A549 (cell line): ENCODE data around the gene MIA2. TPM values are rescaled to one million over a fixed set of nuclear protein-coding genes. Genes with fewer than 3 reads are reported as not detected.
"Not testable (repeated sequence)": the region's sequence is repeated elsewhere in the genome, so short reads cannot be mapped to it uniquely, and the experiment has no call there.

ENCODE experiments used
- ATAC-seq, 2 experiments: fragments of 200-7000 bp in 1 of 2; fragments of >200 bp in 1 of 2; cut with Nextera tagmentation in 1 of 2; cut with Tn5 transposase in 1 of 2; 3 replicates each; pipeline versions ENCODE4 v1.8.0 to v1.9.1; 2018 to 2020; ENCODE audit warnings: mild to moderate bottlenecking in 1 of 2, moderate library complexity in 1 of 2
- CTCF ChIA-PET: fragments of 300-600 bp; sonication (Branson Sonifier 250); formaldehyde crosslinking; extraction: SDS; loops from one replicate; lab custom pipeline; 2021; ENCODE audit warnings: antibody characterized with exemption, inconsistent platforms; lab: Yijun Ruan, JAX
- POLR2A ChIA-PET: fragments of 350-600 bp; formaldehyde crosslinking; extraction: SDS; loops from one replicate; lab custom pipeline; 2021; ENCODE audit warnings: antibody characterized with exemption, inconsistent platforms; lab: Yijun Ruan, JAX
- DNase-seq, 2 experiments: peaks; one replicate each; pipeline versions ENCODE4 v3.0.0 to v3.0.0-alpha.2; 2011 to 2016; ENCODE audit warnings: low read depth in 1 of 2, low spot score in 1 of 2
- FAIRE-seq: peaks from 2 replicates; lab custom pipeline; 2011; peaks lifted over from hg19 to GRCh38; lab: Jason Lieb, UNC
- H3K27ac ChIP-seq, 2 experiments: fragments of >200 bp; sonication (Bioruptor Twin); formaldehyde crosslinking; 3 replicates each; pipeline ENCODE4 v1.5.1; 2016 to 2017
- H3K4me1 ChIP-seq: fragments of >200 bp; sonication (Bioruptor Twin); formaldehyde crosslinking; 3 replicates; pipeline ENCODE4 v1.6.1; 2016
- H3K4me2 ChIP-seq: fragments of >200 bp; sonication (Bioruptor Twin); formaldehyde crosslinking; 3 replicates; pipeline ENCODE4 v1.6.1; 2016
- H3K4me3 ChIP-seq: fragments of >200 bp; sonication (Bioruptor Twin); formaldehyde crosslinking; 3 replicates; pipeline ENCODE4 v1.5.1; 2016
- H3K9me3 ChIP-seq: fragments of >200 bp; sonication (Bioruptor Twin); formaldehyde crosslinking; 3 replicates; pipeline ENCODE4 v1.6.1; 2016
- CBX2 ChIP-seq: fragments of 200-600 bp; sonication (generic); IDR thresholded peaks from 2 replicates; pipeline ENCODE4 v1.6.1; 2016; ENCODE audit warnings: low read depth, mild to moderate bottlenecking, borderline replicate concordance
- CEBPB ChIP-seq, 2 experiments: fragments of >200 bp in 1 of 2; sonication (Bioruptor Twin) in 1 of 2; formaldehyde crosslinking in 1 of 2; IDR thresholded peaks; 2 replicates each; pipeline ENCODE4 v1.6.1; 2012 to 2016
- EHF ChIP-seq: fragments of 250-450 bp; sonication (Bioruptor Pico); IDR thresholded peaks from 2 replicates; pipeline ENCODE4 v1.5.0; 2020; ENCODE audit warnings: mild to moderate bottlenecking
- EP300 ChIP-seq, 2 experiments: fragments of >200 bp; sonication (Bioruptor Twin); formaldehyde crosslinking; IDR thresholded peaks; 2 replicates in 1 of 2; 3 replicates in 1 of 2; pipeline ENCODE4 v1.6.1; 2016 to 2017
- FOXS1 ChIP-seq: fragments of 250-450 bp; sonication (Bioruptor Pico); IDR thresholded peaks from 2 replicates; pipeline ENCODE4 v1.5.0; 2020; ENCODE audit warnings: mild to moderate bottlenecking, moderate library complexity
- HEYL ChIP-seq: fragments of 250-450 bp; sonication (Bioruptor Pico); IDR thresholded peaks from 2 replicates; pipeline ENCODE4 v1.8.0; 2021; ENCODE audit warnings: mild to moderate bottlenecking, moderate library complexity
- HOXB13 ChIP-seq: fragments of 250-450 bp; sonication (Bioruptor Pico); IDR thresholded peaks from 2 replicates; pipeline ENCODE4 v1.5.0; 2020; ENCODE audit warnings: low read depth, mild to moderate bottlenecking, moderate library complexity
- HOXB5 ChIP-seq: fragments of 250-450 bp; sonication (Bioruptor Pico); IDR thresholded peaks from 2 replicates; pipeline ENCODE4 v1.5.0; 2020; ENCODE audit warnings: mild to moderate bottlenecking, moderate library complexity
- NPAS2 ChIP-seq: fragments of 250-450 bp; sonication (Bioruptor Pico); IDR thresholded peaks from 2 replicates; pipeline ENCODE4 v1.8.0; 2022; ENCODE audit warnings: mild to moderate bottlenecking, moderate library complexity, borderline replicate concordance
- NR3C1 ChIP-seq: fragments of >200 bp; sonication (Bioruptor Twin); formaldehyde crosslinking; IDR thresholded peaks from 3 replicates; pipeline ENCODE4 v1.6.1; 2017
- TFCP2L1 ChIP-seq: fragments of 250-450 bp; sonication (Bioruptor Pico); IDR thresholded peaks from 2 replicates; pipeline ENCODE4 v1.5.0; 2021; ENCODE audit warnings: mild to moderate bottlenecking
- ZSCAN20 ChIP-seq: fragments of 250-450 bp; sonication (Bioruptor Pico); IDR thresholded peaks from 2 replicates; pipeline ENCODE4 v1.8.0; 2022; ENCODE audit warnings: mild to moderate bottlenecking, moderate library complexity
- WGBS: methylation state at CpG from one replicate; pipeline ENCODE4 v1.1.6; 2017; ENCODE audit errors: missing lambda C conversion rate; 5-methylcytosine and 5-hydroxymethylcytosine counted together
- polyA plus RNA-seq, 4 experiments: library from polyadenylated mRNA; depleted of rRNA in 3 of 4; stranded (reverse); fragments of >200 nt; fragmentation: RNase III in 1 of 4; extraction: RNeasy Plus Mini Kit Qiagen cat#74134 plus additional on column Dnase treatment in 1 of 4; gene quantifications; 2 replicates in 3 of 4; 3 replicates in 1 of 4; pipeline ENCODE4 v1.2.3, GENCODE V29; 2011 to 2017
- TF ChIP-seq, protein P1 (sequence below): IDR thresholded peaks from 2 replicates; pipeline ENCODE4 v1.6.1; 2012
- TF ChIP-seq, protein P2 (sequence below): fragments of >200 bp; sonication (Bioruptor Twin); formaldehyde crosslinking; IDR thresholded peaks from 3 replicates; pipeline ENCODE4 v1.5.1; 2016
- TF ChIP-seq, protein P3 (sequence below): fragments of 200-600 bp; sonication (generic); IDR thresholded peaks from 2 replicates; pipeline ENCODE4 v1.6.1; 2016; ENCODE audit warnings: antibody characterized with exemption, mild to moderate bottlenecking, moderate library complexity
- TF ChIP-seq, protein P4 (sequence below): IDR thresholded peaks from 2 replicates; pipeline ENCODE4 v1.6.1; 2012
- TF ChIP-seq, protein P5 (sequence below): IDR thresholded peaks from 2 replicates; pipeline ENCODE4 v1.6.1; 2012; ENCODE audit warnings: low read depth, borderline replicate concordance
- TF ChIP-seq, protein P6 (sequence below): fragments of 250-450 bp; sonication (Bioruptor Pico); IDR thresholded peaks from 2 replicates; pipeline ENCODE4 v1.5.0; 2020; ENCODE audit warnings: low read depth, mild to moderate bottlenecking, moderate library complexity

Gene MIA2
- polyA plus RNA-seq, 2 of the 4 experiments (the other 2 are of a cell fraction), result 25.4 to 73.9 TPM

DNA sequence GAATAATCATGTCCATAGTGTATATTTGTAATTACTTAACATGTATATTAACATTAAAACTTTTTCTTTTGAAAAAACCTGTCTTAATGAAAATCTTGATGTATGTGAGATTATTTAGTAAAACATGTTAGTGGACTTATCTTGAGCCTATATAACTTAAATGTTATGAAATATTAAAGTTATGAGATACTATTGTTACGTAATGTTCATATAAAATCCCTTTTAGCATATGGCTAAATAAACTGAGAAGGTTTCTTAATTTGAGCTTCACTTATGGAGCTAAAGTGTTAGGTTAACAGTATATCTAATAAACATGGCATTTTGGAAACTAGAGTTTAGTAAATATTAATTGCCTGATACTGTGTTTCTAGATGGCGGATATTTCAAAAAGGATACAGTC is 59.9 kb downstream of the MIA2 start:
- Histone ChIP-seq H3K4me3 (no peak overlapping the region), H3K4me2 (no peak overlapping the region), H3K9me3 (no peaks in the 10 kb centered on the region), H3K27ac (no peak overlapping the region), H3K4me1 (no peaks in the 10 kb centered on the region)
- 96% methylated on average over 2 of the region's 2 CpGs for WGBS
- ATAC-seq, result no peak
- DNase-seq, result no peak
- TF ChIP-seq, protein P1, sequence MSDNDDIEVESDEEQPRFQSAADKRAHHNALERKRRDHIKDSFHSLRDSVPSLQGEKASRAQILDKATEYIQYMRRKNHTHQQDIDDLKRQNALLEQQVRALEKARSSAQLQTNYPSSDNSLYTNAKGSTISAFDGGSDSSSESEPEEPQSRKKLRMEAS, result no peak
- TF ChIP-seq HEYL (CRISPR knock-in tag), result no peak
- TF ChIP-seq, protein P2, sequence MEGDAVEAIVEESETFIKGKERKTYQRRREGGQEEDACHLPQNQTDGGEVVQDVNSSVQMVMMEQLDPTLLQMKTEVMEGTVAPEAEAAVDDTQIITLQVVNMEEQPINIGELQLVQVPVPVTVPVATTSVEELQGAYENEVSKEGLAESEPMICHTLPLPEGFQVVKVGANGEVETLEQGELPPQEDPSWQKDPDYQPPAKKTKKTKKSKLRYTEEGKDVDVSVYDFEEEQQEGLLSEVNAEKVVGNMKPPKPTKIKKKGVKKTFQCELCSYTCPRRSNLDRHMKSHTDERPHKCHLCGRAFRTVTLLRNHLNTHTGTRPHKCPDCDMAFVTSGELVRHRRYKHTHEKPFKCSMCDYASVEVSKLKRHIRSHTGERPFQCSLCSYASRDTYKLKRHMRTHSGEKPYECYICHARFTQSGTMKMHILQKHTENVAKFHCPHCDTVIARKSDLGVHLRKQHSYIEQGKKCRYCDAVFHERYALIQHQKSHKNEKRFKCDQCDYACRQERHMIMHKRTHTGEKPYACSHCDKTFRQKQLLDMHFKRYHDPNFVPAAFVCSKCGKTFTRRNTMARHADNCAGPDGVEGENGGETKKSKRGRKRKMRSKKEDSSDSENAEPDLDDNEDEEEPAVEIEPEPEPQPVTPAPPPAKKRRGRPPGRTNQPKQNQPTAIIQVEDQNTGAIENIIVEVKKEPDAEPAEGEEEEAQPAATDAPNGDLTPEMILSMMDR, result no peak
- no peak for TF ChIP-seq HOXB13
- TF ChIP-seq, protein P3, sequence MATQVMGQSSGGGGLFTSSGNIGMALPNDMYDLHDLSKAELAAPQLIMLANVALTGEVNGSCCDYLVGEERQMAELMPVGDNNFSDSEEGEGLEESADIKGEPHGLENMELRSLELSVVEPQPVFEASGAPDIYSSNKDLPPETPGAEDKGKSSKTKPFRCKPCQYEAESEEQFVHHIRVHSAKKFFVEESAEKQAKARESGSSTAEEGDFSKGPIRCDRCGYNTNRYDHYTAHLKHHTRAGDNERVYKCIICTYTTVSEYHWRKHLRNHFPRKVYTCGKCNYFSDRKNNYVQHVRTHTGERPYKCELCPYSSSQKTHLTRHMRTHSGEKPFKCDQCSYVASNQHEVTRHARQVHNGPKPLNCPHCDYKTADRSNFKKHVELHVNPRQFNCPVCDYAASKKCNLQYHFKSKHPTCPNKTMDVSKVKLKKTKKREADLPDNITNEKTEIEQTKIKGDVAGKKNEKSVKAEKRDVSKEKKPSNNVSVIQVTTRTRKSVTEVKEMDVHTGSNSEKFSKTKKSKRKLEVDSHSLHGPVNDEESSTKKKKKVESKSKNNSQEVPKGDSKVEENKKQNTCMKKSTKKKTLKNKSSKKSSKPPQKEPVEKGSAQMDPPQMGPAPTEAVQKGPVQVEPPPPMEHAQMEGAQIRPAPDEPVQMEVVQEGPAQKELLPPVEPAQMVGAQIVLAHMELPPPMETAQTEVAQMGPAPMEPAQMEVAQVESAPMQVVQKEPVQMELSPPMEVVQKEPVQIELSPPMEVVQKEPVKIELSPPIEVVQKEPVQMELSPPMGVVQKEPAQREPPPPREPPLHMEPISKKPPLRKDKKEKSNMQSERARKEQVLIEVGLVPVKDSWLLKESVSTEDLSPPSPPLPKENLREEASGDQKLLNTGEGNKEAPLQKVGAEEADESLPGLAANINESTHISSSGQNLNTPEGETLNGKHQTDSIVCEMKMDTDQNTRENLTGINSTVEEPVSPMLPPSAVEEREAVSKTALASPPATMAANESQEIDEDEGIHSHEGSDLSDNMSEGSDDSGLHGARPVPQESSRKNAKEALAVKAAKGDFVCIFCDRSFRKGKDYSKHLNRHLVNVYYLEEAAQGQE, result no peak
- TF ChIP-seq EP300 (IDR thresholded peaks at IDR 0.05), result no peak
- TF ChIP-seq, protein P4, sequence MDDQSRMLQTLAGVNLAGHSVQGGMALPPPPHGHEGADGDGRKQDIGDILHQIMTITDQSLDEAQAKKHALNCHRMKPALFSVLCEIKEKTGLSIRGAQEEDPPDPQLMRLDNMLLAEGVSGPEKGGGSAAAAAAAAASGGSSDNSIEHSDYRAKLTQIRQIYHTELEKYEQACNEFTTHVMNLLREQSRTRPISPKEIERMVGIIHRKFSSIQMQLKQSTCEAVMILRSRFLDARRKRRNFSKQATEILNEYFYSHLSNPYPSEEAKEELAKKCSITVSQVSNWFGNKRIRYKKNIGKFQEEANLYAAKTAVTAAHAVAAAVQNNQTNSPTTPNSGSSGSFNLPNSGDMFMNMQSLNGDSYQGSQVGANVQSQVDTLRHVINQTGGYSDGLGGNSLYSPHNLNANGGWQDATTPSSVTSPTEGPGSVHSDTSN, result no peak
- TF ChIP-seq, protein P5, sequence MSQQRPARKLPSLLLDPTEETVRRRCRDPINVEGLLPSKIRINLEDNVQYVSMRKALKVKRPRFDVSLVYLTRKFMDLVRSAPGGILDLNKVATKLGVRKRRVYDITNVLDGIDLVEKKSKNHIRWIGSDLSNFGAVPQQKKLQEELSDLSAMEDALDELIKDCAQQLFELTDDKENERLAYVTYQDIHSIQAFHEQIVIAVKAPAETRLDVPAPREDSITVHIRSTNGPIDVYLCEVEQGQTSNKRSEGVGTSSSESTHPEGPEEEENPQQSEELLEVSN, result no peak
- no peak for TF ChIP-seq CBX2
- no peak for TF ChIP-seq NR3C1
- no peak for TF ChIP-seq FOXS1
- TF ChIP-seq EHF (CRISPR knock-in tag), result no peak
- TF ChIP-seq, protein P6, sequence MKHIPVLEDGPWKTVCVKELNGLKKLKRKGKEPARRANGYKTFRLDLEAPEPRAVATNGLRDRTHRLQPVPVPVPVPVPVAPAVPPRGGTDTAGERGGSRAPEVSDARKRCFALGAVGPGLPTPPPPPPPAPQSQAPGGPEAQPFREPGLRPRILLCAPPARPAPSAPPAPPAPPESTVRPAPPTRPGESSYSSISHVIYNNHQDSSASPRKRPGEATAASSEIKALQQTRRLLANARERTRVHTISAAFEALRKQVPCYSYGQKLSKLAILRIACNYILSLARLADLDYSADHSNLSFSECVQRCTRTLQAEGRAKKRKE, result no peak
- TF ChIP-seq HOXB5 (CRISPR knock-in tag), result no peak
- TF ChIP-seq CEBPB (IDR thresholded peaks at IDR 0.05), result no peak
- no peak for TF ChIP-seq TFCP2L1 (CRISPR knock-in tag)
- TF ChIP-seq NPAS2 (CRISPR knock-in tag), result no peak
- TF ChIP-seq ZSCAN20 (CRISPR knock-in tag), result no peak
- POLR2A ChIA-PET, result interaction anchor here (0.6 to 1.2 kb wide), 2 partner anchors 15 to 83 kb away, joined by 3 to 6 read pairs; no protein-coding TSS in a partner anchor
- no peak for FAIRE-seq
- CTCF ChIA-PET, result no interaction called here

DNA sequence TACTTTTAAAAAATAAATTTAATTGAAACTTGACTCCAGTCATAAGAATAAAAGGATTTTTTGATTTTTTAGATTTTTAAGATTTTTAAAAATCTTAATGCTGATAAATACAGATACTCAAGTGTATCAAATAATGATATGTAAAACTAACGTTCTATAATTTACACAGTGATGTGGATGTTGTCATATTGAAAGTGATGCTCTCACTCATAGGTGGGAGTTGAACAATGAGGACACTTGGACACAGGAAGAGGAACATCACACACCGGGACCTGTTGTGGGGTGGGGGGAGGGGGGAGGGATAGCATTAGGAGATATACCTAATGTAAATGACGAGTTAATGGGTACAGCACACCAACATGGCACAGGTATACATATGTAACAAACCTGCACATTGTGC is 66.7 kb downstream of the MIA2 start:
- H3K4me3 ChIP-seq, H3K4me1 ChIP-seq, H3K27ac ChIP-seq, H3K4me2 ChIP-seq, FAIRE-seq, DNase-seq, ATAC-seq, H3K9me3 ChIP-seq, POLR2A ChIA-PET, CTCF ChIA-PET: not testable (repeated sequence)
- WGBS, result 89% methylated on average over 2 of the region's 3 CpGs
